Ishikawa (cell line): Measurements from ENCODE around the gene MYOT.

Source experiments
- CEBPB ChIP-seq: IDR thresholded peaks from 2 replicates; pipeline ENCODE4 v1.6.1; 2012
- CREB1 ChIP-seq: IDR thresholded peaks from 2 replicates; pipeline ENCODE4 v1.6.1; 2012; ENCODE audit warnings: low read depth
- EGR1 ChIP-seq: IDR thresholded peaks from 2 replicates; pipeline ENCODE4 v1.6.1; 2012
- EP300 ChIP-seq: IDR thresholded peaks from 2 replicates; pipeline ENCODE4 v1.6.1; 2012; ENCODE audit warnings: borderline replicate concordance
- FOXM1 ChIP-seq: IDR thresholded peaks from 2 replicates; pipeline ENCODE4 v1.6.1; 2012; ENCODE audit warnings: low read depth, borderline replicate concordance
- NFIC ChIP-seq: IDR thresholded peaks from 2 replicates; pipeline ENCODE4 v1.6.1; 2012
- RAD21 ChIP-seq: IDR thresholded peaks from 2 replicates; pipeline ENCODE4 v1.6.1; 2012; ENCODE audit warnings: low read depth
- TAF1 ChIP-seq: IDR thresholded peaks from 2 replicates; pipeline ENCODE4 v1.6.1; 2012; ENCODE audit warnings: low read depth, mild to moderate bottlenecking
- TCF12 ChIP-seq: IDR thresholded peaks from 2 replicates; pipeline ENCODE4 v1.6.1; 2012; ENCODE audit warnings: low read depth
- TEAD4 ChIP-seq: IDR thresholded peaks from 2 replicates; pipeline ENCODE4 v1.6.1; 2012
- YY1 ChIP-seq: IDR thresholded peaks from 2 replicates; pipeline ENCODE4 v1.6.1; 2012; ENCODE audit warnings: low read depth
- ZBTB7A ChIP-seq: IDR thresholded peaks from 2 replicates; pipeline ENCODE4 v1.6.1; 2012; ENCODE audit warnings: low read depth
- TF ChIP-seq, protein P1 (sequence below): IDR thresholded peaks from 2 replicates; pipeline ENCODE4 v1.6.1; 2012; ENCODE audit warnings: low read depth, mild to moderate bottlenecking
- TF ChIP-seq, protein P2 (sequence below): IDR thresholded peaks from 2 replicates; pipeline ENCODE4 v1.6.1; 2012
- TF ChIP-seq, protein P3 (sequence below): IDR thresholded peaks from 2 replicates; pipeline ENCODE4 v1.6.1; 2012

MYOT gene

DNA sequence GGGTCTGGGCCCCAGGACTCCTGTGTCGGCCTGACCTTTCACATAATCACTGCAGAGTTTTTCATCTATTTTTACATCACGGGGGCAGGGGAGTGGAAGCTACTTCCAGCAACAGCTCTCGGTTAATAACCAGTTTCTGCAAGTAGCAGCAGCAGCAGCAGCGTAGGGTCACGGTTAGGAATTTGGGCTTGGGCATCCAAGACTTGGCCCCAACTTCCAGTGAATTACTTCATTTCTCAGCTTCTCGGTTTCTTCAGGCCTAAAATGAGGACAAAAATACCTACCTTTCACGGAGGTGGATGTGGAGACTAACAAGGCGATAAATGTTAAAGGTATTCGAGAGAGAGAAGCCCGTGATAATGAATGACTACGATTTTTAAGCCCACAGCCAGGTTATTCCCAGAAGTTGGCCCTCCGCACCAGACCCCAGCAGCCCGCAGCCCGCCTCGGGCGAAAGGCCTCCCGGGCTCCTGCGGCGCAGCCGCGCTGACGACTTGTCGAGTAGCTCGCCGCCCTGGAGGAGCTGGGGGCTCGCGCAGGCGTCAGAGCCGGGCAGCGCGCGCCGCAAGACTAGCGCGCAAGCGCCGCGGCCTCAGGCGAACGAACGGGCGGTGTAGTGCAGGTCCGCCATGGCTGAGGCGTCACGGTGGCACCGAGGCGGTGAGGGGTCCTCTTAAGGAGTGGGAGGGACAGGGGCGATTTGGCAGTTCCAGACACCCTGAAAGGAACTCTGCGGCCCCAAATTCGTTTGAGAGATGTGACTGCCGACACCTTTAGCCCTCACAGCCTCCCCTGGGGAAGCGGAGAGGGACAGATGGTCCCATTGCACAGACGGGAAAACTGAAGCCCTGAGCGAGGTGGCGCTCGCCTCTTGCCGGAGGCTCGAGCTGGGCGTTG lies 21.5 kb downstream of the MYOT start, which contains the start of gene PKD2L2:
TSS of gene PKD2L2 (plus strand) at position 595 of the 897 bp plus-strand sequence. CDS start at position 630, 35 bp downstream.
- TF ChIP-seq, protein P1, sequence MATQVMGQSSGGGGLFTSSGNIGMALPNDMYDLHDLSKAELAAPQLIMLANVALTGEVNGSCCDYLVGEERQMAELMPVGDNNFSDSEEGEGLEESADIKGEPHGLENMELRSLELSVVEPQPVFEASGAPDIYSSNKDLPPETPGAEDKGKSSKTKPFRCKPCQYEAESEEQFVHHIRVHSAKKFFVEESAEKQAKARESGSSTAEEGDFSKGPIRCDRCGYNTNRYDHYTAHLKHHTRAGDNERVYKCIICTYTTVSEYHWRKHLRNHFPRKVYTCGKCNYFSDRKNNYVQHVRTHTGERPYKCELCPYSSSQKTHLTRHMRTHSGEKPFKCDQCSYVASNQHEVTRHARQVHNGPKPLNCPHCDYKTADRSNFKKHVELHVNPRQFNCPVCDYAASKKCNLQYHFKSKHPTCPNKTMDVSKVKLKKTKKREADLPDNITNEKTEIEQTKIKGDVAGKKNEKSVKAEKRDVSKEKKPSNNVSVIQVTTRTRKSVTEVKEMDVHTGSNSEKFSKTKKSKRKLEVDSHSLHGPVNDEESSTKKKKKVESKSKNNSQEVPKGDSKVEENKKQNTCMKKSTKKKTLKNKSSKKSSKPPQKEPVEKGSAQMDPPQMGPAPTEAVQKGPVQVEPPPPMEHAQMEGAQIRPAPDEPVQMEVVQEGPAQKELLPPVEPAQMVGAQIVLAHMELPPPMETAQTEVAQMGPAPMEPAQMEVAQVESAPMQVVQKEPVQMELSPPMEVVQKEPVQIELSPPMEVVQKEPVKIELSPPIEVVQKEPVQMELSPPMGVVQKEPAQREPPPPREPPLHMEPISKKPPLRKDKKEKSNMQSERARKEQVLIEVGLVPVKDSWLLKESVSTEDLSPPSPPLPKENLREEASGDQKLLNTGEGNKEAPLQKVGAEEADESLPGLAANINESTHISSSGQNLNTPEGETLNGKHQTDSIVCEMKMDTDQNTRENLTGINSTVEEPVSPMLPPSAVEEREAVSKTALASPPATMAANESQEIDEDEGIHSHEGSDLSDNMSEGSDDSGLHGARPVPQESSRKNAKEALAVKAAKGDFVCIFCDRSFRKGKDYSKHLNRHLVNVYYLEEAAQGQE, result no peak
- TF ChIP-seq TAF1 (no peak), FOXM1 (no peak), RAD21 (no peak), TEAD4 (no peak), NFIC (no peak), EGR1 (no peak), CREB1 (no peak), CEBPB (no peak), TCF12 (no peak), YY1 (no peak), ZBTB7A (no peak), EP300 (no peak)
- TF ChIP-seq, protein P2, sequence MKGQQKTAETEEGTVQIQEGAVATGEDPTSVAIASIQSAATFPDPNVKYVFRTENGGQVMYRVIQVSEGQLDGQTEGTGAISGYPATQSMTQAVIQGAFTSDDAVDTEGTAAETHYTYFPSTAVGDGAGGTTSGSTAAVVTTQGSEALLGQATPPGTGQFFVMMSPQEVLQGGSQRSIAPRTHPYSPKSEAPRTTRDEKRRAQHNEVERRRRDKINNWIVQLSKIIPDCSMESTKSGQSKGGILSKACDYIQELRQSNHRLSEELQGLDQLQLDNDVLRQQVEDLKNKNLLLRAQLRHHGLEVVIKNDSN, result no peak
- TF ChIP-seq, protein P3, sequence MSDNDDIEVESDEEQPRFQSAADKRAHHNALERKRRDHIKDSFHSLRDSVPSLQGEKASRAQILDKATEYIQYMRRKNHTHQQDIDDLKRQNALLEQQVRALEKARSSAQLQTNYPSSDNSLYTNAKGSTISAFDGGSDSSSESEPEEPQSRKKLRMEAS, result no peak

DNA sequence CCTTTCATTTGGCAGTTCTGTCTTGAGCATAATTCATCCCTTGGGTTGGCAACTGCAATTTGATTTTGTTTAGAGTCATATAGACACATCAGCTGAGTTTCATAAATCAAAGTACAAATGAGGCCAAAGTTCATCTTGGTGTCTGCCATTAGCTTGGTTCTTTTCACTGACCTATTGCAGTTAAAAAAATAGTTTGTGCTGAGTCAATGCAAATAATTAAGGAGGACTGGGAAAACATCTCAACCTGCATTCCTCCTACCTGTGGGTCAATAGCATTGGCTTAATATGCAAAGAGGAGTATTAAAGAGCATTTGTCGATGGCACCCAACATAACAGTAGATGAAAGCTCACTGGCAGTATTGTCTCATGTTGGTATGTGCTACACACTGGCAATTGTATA lies 23.2 kb downstream of the MYOT start:
- TF ChIP-seq TAF1, result no peak
- TF ChIP-seq EGR1, result no peak
- no peak for TF ChIP-seq FOXM1
- no peak for TF ChIP-seq EP300
- no peak for TF ChIP-seq ZBTB7A
- TF ChIP-seq, protein P2, result no peak
- no peak for TF ChIP-seq RAD21
- TF ChIP-seq, protein P1, result no peak
- no peak for TF ChIP-seq CREB1
- TF ChIP-seq YY1, result no peak
- TF ChIP-seq NFIC, result no peak
- no peak for TF ChIP-seq TCF12
- TF ChIP-seq CEBPB, result no peak
- TF ChIP-seq, protein P3, result no peak
- no peak for TF ChIP-seq TEAD4

DNA sequence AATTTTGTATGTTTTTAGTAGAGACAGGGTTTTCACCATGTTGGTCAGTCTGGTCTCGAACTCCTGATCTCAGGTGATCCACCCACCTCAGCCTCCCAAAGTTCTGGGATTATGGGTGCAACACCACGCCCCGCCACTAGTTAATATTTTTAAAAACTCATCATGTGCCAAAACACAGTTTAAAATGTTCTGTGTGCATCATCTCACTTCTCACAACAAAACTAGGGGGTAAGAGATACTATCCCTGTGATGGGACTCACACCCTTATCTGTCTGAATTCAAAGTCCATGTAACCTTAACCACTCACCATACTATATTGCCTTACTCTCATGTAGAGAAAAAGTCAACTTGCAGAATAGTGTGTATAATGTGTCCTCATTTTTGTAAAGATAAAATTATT lies 24.2 kb downstream of the MYOT start:
- TF ChIP-seq, protein P3, result no peak

DNA sequence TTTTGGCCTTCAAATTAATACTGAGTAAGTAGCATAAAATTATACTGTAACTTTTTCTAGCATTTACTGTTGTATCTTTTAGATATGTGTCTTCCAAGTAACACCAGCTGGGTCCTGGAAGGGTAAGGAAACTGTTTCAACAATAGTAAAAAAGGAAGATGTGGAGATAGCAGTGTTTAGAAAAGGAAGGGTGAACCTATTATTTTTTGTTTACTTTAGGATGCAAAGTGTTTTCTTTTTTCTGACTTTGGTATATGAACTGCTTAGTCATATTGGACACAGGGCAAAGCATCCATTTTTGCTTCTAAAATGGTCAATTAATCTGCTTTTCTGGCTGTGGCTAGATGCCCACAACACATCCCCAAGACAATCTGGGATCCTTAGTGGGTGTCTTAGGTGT lies 26.9 kb downstream of the MYOT start:
- no peak for TF ChIP-seq NFIC
- TF ChIP-seq ZBTB7A, result no peak
- no peak for TF ChIP-seq CEBPB

DNA sequence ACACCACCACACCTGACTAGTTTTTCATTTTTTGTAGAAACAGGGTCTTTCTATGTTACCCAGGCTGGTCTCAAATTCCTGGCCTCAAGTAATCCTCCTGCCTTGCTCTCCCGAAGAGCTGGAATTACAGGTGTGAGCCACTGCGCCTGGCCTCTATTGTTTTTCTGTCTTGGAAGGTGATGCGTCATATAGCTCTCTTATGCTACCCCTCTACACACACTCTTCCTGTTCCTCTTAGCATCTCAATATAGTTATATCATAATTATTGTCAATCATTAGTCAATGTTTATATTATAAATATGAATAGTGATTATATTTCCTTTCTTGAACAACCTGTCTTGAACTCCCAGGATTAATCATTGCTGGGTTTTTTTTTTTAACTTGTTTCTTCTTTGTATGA lies 28.9 kb downstream of the MYOT start:
- no peak for TF ChIP-seq CREB1
- TF ChIP-seq RAD21, result no peak
- TF ChIP-seq YY1, result no peak
- no peak for TF ChIP-seq EGR1

DNA sequence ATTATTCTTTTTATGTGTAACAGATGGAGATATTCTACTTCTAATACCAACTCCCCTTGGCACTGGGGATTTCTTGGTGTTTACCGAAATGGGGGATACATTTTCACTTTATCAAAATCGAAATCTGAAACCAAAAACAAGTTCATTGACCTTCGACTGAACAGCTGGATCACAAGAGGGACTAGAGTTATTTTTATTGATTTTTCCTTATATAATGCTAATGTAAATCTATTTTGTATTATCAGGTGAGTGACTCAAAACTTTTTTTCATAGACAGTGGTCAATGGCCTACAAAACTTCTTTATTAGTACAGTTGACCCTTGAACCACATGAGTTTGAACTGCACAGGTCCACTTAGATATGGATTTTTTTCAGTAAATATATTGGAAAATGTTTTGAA lies 31.8 kb downstream of the MYOT start:
- TF ChIP-seq TAF1 (no peak), EGR1 (no peak), CREB1 (no peak)
- TF ChIP-seq, protein P3, result no peak
